GM12864 (cell line): ENCODE data around the gene LDHA.

Experiments
- DNase-seq: peaks from one replicate; pipeline ENCODE4 v3.0.0-alpha.2; 2011; ENCODE audit warnings: low read depth
- H3K4me3 ChIP-seq: 2 replicates; pipeline ENCODE4 v1.5.1; 2011; ENCODE audit warnings: mild to moderate bottlenecking, low read depth, low read length, control low read depth
- TF ChIP-seq, protein P1 (sequence below): IDR thresholded peaks from 2 replicates; pipeline ENCODE4 v1.5.1; 2011; ENCODE audit warnings: low read depth, mild to moderate bottlenecking, moderate library complexity, low read length, control low read depth, inconsistent platforms; ENCODE audit errors: missing control alignments

LDHA gene

DNA sequence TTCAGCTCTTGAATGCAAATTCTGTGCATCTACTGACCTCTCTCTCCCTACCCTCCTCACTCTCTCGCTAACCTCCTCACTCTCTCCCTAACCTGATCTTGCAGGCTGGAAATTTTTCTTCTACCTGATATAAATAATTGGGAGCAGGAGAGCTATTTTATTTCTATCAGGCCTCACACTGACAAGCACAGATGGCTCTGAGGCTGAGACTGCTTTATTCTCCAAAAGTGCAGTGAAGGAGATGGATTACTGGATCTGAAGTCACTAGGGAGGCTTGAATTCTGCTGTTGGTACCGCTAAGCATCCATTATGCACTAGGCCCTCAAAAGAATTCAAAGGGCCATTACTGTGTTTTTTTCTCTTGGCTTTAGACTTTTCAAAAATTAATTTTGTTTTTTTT, 19.4 kb upstream of the LDHA start:
- H3K4me3 ChIP-seq, result no peak overlapping the region
- no peak for DNase-seq
- TF ChIP-seq, protein P1, sequence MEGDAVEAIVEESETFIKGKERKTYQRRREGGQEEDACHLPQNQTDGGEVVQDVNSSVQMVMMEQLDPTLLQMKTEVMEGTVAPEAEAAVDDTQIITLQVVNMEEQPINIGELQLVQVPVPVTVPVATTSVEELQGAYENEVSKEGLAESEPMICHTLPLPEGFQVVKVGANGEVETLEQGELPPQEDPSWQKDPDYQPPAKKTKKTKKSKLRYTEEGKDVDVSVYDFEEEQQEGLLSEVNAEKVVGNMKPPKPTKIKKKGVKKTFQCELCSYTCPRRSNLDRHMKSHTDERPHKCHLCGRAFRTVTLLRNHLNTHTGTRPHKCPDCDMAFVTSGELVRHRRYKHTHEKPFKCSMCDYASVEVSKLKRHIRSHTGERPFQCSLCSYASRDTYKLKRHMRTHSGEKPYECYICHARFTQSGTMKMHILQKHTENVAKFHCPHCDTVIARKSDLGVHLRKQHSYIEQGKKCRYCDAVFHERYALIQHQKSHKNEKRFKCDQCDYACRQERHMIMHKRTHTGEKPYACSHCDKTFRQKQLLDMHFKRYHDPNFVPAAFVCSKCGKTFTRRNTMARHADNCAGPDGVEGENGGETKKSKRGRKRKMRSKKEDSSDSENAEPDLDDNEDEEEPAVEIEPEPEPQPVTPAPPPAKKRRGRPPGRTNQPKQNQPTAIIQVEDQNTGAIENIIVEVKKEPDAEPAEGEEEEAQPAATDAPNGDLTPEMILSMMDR, result no peak

DNA sequence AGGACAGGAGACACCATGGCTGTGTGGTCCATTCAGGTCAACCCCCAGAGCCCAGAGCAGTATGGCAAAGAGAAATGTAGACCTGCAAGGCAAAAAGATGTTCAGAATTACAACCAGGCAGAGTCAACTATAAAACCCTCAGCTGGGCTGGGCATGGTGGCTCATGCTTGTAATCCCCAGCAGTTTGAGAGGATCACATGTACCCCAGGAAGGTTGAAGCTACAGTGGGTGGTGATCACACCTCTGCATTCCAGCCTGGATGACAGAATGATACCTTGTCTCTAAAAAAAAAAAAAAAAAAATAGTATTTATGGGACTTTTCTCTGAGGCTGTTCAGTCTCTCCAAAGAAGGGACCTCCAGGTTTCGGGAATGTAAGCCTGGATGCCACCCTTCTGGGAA, 18.4 kb upstream of the LDHA start:
- H3K4me3 ChIP-seq, result no peak overlapping the region
- TF ChIP-seq, protein P1, result no peak
- DNase-seq, result no peak

- TF ChIP-seq, protein P1, result no peak
- no peak overlapping the region for H3K4me3 ChIP-seq
- no peak for DNase-seq
Observed at GRCh38 chr11:18379201-18379600, 15.2 kb upstream of the LDHA start.

DNA sequence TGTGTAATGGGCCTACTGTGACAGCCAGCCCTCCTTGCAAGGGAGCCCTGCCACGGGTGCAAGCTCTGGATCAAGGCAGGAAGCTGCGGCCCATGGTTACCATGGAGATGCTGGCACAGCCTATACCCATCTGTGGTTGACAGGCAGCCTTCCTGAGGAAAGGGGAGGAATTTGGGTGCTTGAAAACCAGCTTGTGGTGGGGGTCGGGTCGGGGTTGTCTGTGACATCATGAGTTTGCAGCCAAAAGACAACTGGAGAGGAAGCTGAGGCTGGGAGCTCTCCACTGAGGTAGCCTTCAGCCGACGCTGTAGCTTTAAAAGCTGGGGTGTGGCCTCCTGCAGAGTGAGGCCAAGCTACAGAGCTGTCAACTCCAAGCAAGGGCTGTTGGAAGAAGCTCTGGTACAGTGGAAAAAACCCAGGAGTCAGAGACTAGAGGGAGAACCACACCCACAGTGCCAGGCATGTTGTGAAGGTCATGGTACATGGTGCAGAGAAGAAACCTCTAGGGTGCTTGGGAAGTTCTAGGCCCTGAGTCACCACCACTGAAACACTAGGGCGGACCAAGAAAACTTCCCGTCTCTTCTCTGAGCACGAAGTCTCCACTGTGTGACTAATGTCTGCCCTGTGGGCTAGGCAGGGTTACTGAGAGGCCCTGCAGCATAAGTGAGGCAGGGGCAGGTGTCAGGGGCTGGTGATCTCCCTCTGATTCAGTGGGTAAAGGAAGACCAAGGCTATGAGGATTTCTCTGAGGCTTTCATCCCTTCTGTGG, 10.8 kb upstream of the LDHA start:
- H3K4me3 ChIP-seq, result no peak overlapping the region
- peak; percentile 56 for DNase-seq
- TF ChIP-seq, protein P1, result no peak

GRCh38 chr11:18384157-18384641, 10.2 kb upstream of the LDHA start:
- no peak overlapping the region for H3K4me3 ChIP-seq
- peak; percentile 26 for DNase-seq
- TF ChIP-seq, protein P1, result no peak

DNA sequence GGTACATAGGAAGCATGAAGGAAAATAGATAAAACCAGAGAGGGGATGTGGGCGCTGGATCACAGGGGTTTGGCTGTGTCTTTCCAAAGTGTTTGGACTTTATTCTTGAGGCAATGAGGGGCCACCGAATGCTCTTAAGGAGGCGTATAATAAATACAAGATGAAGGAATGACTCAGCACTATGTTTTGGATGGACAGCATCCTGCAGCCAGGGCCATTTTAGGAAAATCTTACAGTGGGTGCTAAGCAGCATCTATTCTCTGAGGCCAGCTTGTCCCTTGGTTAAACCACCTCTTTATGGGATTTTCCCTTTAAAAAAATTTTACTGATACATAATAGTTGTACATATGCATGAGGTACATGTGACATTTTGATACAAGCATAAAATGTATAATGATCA, 4.3 kb upstream of the LDHA start:
- TF ChIP-seq, protein P1, result no peak
- no peak for DNase-seq

More for the DNA sequence above, 4.3 kb upstream of the LDHA start:
- H3K4me3 ChIP-seq, result no peak overlapping the region
